MM.1S (cell line): ENCODE data around the gene ADRM1.

ENCODE experiments used
- DNase-seq: peaks from one replicate; pipeline ENCODE4 v3.0.0-alpha.2; 2015
- H2AFZ ChIP-seq: fragments of 300-600 bp; sonication (generic); 2 replicates; pipeline ENCODE4 v1.6.0; 2016; ENCODE audit warnings: antibody characterized with exemption, low read length
- H3F3A ChIP-seq: fragments of 300-600 bp; sonication (generic); 2 replicates; pipeline ENCODE4 v1.6.1; 2016; ENCODE audit warnings: mild to moderate bottlenecking, antibody characterized with exemption, low read length, moderate library complexity, mixed read lengths; ENCODE audit not compliant: insufficient read depth
- H3K27ac ChIP-seq: fragments of 300-600 bp; sonication (generic); 2 replicates; pipeline ENCODE4 v1.5.1; 2016; ENCODE audit warnings: mild to moderate bottlenecking, low read length
- H3K27me3 ChIP-seq: fragments of 300-600 bp; sonication (generic); replicated peaks from 2 replicates; pipeline ENCODE4 v1.6.0; 2016; ENCODE audit warnings: low read length; ENCODE audit not compliant: insufficient read depth
- H3K36me3 ChIP-seq: fragments of 300-600 bp; sonication (generic); replicated peaks from 2 replicates; pipeline ENCODE4 v1.6.1; 2016; ENCODE audit warnings: mild to moderate bottlenecking, low read length, mixed read lengths; ENCODE audit not compliant: insufficient read depth
- H3K4me1 ChIP-seq: fragments of 300-600 bp; sonication (generic); 2 replicates; pipeline ENCODE4 v1.6.1; 2016; ENCODE audit warnings: low read length, mixed read lengths
- H3K4me2 ChIP-seq: fragments of 300-600 bp; sonication (generic); 2 replicates; pipeline ENCODE4 v1.6.0; 2016; ENCODE audit warnings: low read depth, low read length
- H3K4me3 ChIP-seq: fragments of 300-600 bp; sonication (generic); 2 replicates; pipeline ENCODE4 v1.5.1; 2016; ENCODE audit warnings: low read length, mixed read lengths
- H3K79me2 ChIP-seq: fragments of 300-600 bp; sonication (generic); 2 replicates; pipeline ENCODE4 v1.6.1; 2016; ENCODE audit warnings: mixed run types, low read length, mixed read lengths
- H3K9ac ChIP-seq: fragments of 300-600 bp; sonication (generic); 2 replicates; pipeline ENCODE4 v1.6.1; 2016; ENCODE audit warnings: low read length, mixed read lengths
- H3K9me2 ChIP-seq: fragments of 300-600 bp; sonication (generic); replicated peaks from 2 replicates; pipeline ENCODE4 v1.6.1; 2016; ENCODE audit warnings: mild to moderate bottlenecking, low read length, mixed read lengths; ENCODE audit not compliant: insufficient read depth
- H3K9me3 ChIP-seq: fragments of 300-600 bp; sonication (generic); replicated peaks from 2 replicates; pipeline ENCODE4 v1.6.1; 2016; ENCODE audit warnings: mild to moderate bottlenecking, low read length, mixed read lengths; ENCODE audit not compliant: insufficient read depth
- H4K20me1 ChIP-seq: fragments of 300-600 bp; sonication (generic); 2 replicates; pipeline ENCODE4 v1.6.1; 2016; ENCODE audit warnings: mild to moderate bottlenecking, low read length, moderate library complexity, mixed read lengths; ENCODE audit not compliant: insufficient read depth
- CTCF ChIP-seq: fragments of 300-600 bp; sonication (generic); IDR thresholded peaks from 2 replicates; pipeline ENCODE4 v1.5.1; 2016; ENCODE audit warnings: antibody characterized with exemption, low read length, mixed read lengths
- EZH2 ChIP-seq: fragments of 300-600 bp; sonication (generic); optimal IDR thresholded peaks from 2 replicates; pipeline ENCODE3; 2017; ENCODE audit warnings: low read depth, mild to moderate bottlenecking, antibody characterized with exemption, low read length, mixed read lengths
- EZH2phosphoT487 ChIP-seq: fragments of 300-600 bp; sonication (generic); IDR thresholded peaks from 2 replicates; pipeline ENCODE4 v1.6.1; 2018; ENCODE audit warnings: antibody characterized with exemption, low read length

The ADRM1 gene

GRCh38 chr20:62355878-62356588 lies 53.2 kb downstream of the ADRM1 start:
- Histone ChIP-seq H3K36me3 (no peaks in the 10 kb centered on the region), H3K27ac (no peak overlapping the region), H3K9me3 (no peaks in the 10 kb centered on the region), H3K79me2 (peaks cover 34% of the 10 kb centered on the region), H2AFZ (no peak overlapping the region), H3K9ac (no peak overlapping the region), H4K20me1 (no peaks in the 10 kb centered on the region), H3K4me3 (no peak overlapping the region), H3K4me1 (no peaks in the 10 kb centered on the region), H3F3A (no peaks in the 10 kb centered on the region), H3K27me3 (no peaks in the 10 kb centered on the region), H3K4me2 (no peak overlapping the region), H3K9me2 (no peaks in the 10 kb centered on the region)
- DNase-seq, result no peak
- TF ChIP-seq EZH2, result no peak

DNA sequence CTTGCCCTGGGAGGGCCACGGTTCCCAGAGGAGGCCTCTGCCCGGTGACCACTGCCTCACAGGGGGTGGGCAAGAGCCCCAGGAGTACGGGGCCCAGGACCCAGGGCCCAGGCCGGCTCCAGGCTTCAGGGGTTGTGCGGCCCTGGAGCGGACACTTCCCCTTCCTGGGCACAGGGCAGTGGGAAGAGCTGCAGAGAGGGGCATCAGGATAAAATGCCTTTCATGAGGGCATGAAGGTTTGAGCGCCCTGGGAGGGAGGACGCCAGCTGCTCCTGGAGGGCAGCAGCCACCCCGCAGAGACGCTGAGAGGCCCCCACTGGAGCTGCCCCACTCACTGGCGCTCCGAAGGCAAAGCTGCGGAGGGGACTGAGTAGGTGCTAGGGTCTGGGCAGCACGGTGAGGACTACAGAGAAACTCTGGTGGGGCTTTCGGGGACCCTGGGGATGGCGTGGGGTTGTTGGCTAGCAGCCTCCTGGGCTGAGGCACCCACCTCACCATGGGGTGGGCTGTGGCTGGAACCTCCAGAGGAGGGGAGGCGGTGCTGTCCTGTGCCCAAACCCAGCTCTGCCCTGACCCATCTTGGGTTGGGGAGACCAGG lies 53.9 kb downstream of the ADRM1 start:
- Histone ChIP-seq H3K4me1 (no peaks in the 10 kb centered on the region), H3K9ac (no peak overlapping the region), H3K79me2 (peaks cover 34% of the 10 kb centered on the region), H3K4me2 (no peak overlapping the region), H3K36me3 (no peaks in the 10 kb centered on the region), H3K9me2 (no peaks in the 10 kb centered on the region), H2AFZ (no peak overlapping the region), H3K9me3 (no peaks in the 10 kb centered on the region), H3K27ac (no peak overlapping the region), H3K4me3 (no peak overlapping the region), H3F3A (no peaks in the 10 kb centered on the region), H4K20me1 (no peaks in the 10 kb centered on the region), H3K27me3 (no peaks in the 10 kb centered on the region)
- TF ChIP-seq EZH2phosphoT487, result no peak
- no peak for TF ChIP-seq EZH2
- TF ChIP-seq CTCF, result no peak
- no peak for DNase-seq

GRCh38 chr20:62357187-62357667 lies 54.4 kb downstream of the ADRM1 start:
- Histone ChIP-seq H3K9ac (no peak overlapping the region), H3K4me1 (no peaks in the 10 kb centered on the region), H3F3A (no peaks in the 10 kb centered on the region), H3K4me3 (no peak overlapping the region), H3K27me3 (no peaks in the 10 kb centered on the region), H3K9me2 (no peaks in the 10 kb centered on the region), H3K9me3 (no peaks in the 10 kb centered on the region), H3K79me2 (peaks cover 34% of the 10 kb centered on the region), H2AFZ (no peak overlapping the region), H3K4me2 (no peak overlapping the region), H3K27ac (no peak overlapping the region), H4K20me1 (no peaks in the 10 kb centered on the region), H3K36me3 (no peaks in the 10 kb centered on the region)
- TF ChIP-seq EZH2phosphoT487 (no peak), CTCF (no peak), EZH2 (no peak)
- no peak for DNase-seq

DNA sequence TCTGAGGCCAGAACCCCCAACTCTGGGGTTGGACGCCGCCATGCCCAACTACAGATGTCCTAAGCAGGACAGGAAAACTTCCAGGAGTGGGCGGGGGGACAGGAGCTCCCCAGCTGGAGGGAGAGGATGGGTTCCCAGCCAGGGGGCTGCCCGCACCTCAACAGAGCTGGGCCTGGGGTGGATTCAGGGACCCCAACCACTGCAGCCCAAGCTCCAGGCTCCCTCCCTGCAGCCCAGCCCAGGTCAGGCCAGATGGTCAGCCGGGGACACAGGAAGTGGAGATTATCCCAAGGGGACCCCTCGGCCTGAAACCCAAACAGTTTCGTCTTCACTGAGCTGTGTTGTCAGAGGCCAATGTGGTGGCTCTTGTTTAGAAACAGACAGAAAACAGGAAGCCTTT lies 54.9 kb downstream of the ADRM1 start:
- H3K27ac ChIP-seq, result no peak overlapping the region
- H4K20me1 ChIP-seq, result no peaks in the 10 kb centered on the region
- DNase-seq, result no peak
- no peaks in the 10 kb centered on the region for H3K36me3 ChIP-seq
- H3K79me2 ChIP-seq, result peaks cover 39% of the 10 kb centered on the region
- no peaks in the 10 kb centered on the region for H3F3A ChIP-seq
- H2AFZ ChIP-seq, result no peak overlapping the region
- H3K9ac ChIP-seq, result no peak overlapping the region
- no peak for TF ChIP-seq EZH2
- no peak for TF ChIP-seq EZH2phosphoT487
- no peak for TF ChIP-seq CTCF
- H3K9me3 ChIP-seq, result no peaks in the 10 kb centered on the region
- H3K4me3 ChIP-seq, result no peak overlapping the region
- no peak overlapping the region for H3K4me2 ChIP-seq
- H3K27me3 ChIP-seq, result no peaks in the 10 kb centered on the region
- no peaks in the 10 kb centered on the region for H3K9me2 ChIP-seq
- no peaks in the 10 kb centered on the region for H3K4me1 ChIP-seq
